WTC11 (cell line): ENCODE data around the gene IRF2BP1.
A peak's percentile ranks its signal among the peaks of the same experiment; 100 is the strongest.

Source experiments
- ATF1 ChIP-seq: sonication (generic); formaldehyde crosslinking; IDR thresholded peaks from 2 replicates; pipeline ENCODE4 v1.8.1; 2023; ENCODE audit warnings: mild to moderate bottlenecking, moderate library complexity, missing genetic modification reagents
- ATF3 ChIP-seq: sonication (generic); formaldehyde crosslinking; conservative IDR thresholded peaks from 2 replicates; pipeline ENCODE4 v1.8.1; 2022; ENCODE audit warnings: mild to moderate bottlenecking, missing genetic modification reagents
- CTCF ChIP-seq: fragments of 200-600 bp; IDR thresholded peaks from 2 replicates; pipeline ENCODE4 v1.8.0; 2022; ENCODE audit warnings: antibody characterized with exemption
- ESRRA ChIP-seq: sonication (generic); formaldehyde crosslinking; IDR thresholded peaks from 2 replicates; pipeline ENCODE4 v1.8.1; 2022; ENCODE audit warnings: mild to moderate bottlenecking, missing genetic modification reagents, borderline replicate concordance
- JUN ChIP-seq: sonication (generic); formaldehyde crosslinking; IDR thresholded peaks from 2 replicates; pipeline ENCODE4 v1.8.0; 2023; ENCODE audit warnings: mild to moderate bottlenecking, missing genetic modification reagents
- MAX ChIP-seq: sonication (generic); formaldehyde crosslinking; IDR thresholded peaks from 2 replicates; pipeline ENCODE4 v1.8.0; 2022; ENCODE audit warnings: mild to moderate bottlenecking, missing genetic modification reagents
- NR3C1 ChIP-seq: sonication (generic); formaldehyde crosslinking; conservative IDR thresholded peaks from 2 replicates; pipeline ENCODE4 v1.8.1; 2023; ENCODE audit warnings: low read depth, mild to moderate bottlenecking, missing genetic modification reagents
- SP1 ChIP-seq: sonication (generic); formaldehyde crosslinking; conservative IDR thresholded peaks from 2 replicates; pipeline ENCODE4 v1.8.1; 2022; ENCODE audit warnings: missing genetic modification reagents
- TEAD4 ChIP-seq: sonication (generic); formaldehyde crosslinking; IDR thresholded peaks from 2 replicates; pipeline ENCODE4 v1.8.0; 2022; ENCODE audit warnings: mild to moderate bottlenecking, missing genetic modification reagents
- ZBTB43 ChIP-seq: sonication (generic); formaldehyde crosslinking; IDR thresholded peaks from 2 replicates; pipeline ENCODE4 v1.8.1; 2023; ENCODE audit warnings: mild to moderate bottlenecking, missing genetic modification reagents
- ZNF121 ChIP-seq: sonication (generic); formaldehyde crosslinking; IDR thresholded peaks from 2 replicates; pipeline ENCODE4 v1.8.0; 2023; ENCODE audit warnings: missing genetic modification reagents
- TF ChIP-seq, protein P1 (sequence below): sonication (generic); formaldehyde crosslinking; IDR thresholded peaks from 2 replicates; pipeline ENCODE4 v1.8.1; 2022; ENCODE audit warnings: missing genetic modification reagents, borderline replicate concordance
- TF ChIP-seq, protein P2 (sequence below): sonication (generic); formaldehyde crosslinking; IDR thresholded peaks from 2 replicates; pipeline ENCODE4 v1.8.1; 2022; ENCODE audit warnings: low read depth, mild to moderate bottlenecking, moderate library complexity, missing genetic modification reagents, borderline replicate concordance

- TF ChIP-seq CTCF (peak; percentile 26; the same call in 1 of the 2 replicates), NR3C1 (no peak), MAX (CRISPR knock-in tag) (no peak), ATF3 (CRISPR knock-in tag) (no peak), SP1 (no peak), ESRRA (CRISPR knock-in tag) (no peak), ATF1 (CRISPR knock-in tag) (no peak), TEAD4 (CRISPR knock-in tag) (no peak), ZNF121 (no peak), ZBTB43 (no peak), JUN (CRISPR knock-in tag) (no peak)
- TF ChIP-seq, protein P1, sequence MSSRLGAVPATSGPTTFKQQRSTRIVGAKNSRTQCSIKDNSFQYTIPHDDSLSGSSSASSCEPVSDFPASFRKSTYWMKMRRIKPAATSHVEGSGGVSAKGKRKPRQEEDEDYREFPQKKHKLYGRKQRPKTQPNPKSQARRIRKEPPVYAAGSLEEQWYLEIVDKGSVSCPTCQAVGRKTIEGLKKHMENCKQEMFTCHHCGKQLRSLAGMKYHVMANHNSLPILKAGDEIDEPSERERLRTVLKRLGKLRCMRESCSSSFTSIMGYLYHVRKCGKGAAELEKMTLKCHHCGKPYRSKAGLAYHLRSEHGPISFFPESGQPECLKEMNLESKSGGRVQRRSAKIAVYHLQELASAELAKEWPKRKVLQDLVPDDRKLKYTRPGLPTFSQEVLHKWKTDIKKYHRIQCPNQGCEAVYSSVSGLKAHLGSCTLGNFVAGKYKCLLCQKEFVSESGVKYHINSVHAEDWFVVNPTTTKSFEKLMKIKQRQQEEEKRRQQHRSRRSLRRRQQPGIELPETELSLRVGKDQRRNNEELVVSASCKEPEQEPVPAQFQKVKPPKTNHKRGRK (CRISPR knock-in tag) = no peak
- TF ChIP-seq, protein P2, sequence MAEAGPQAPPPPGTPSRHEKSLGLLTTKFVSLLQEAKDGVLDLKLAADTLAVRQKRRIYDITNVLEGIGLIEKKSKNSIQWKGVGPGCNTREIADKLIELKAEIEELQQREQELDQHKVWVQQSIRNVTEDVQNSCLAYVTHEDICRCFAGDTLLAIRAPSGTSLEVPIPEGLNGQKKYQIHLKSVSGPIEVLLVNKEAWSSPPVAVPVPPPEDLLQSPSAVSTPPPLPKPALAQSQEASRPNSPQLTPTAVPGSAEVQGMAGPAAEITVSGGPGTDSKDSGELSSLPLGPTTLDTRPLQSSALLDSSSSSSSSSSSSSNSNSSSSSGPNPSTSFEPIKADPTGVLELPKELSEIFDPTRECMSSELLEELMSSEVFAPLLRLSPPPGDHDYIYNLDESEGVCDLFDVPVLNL (CRISPR knock-in tag) = no peak
Observed at GRCh38 chr19:45848922-45849321, 37.0 kb downstream of the IRF2BP1 start.
